HepG2 (cell line): Measurements from ENCODE around the gene ASAP2. TPM values are rescaled to one million over a fixed set of nuclear protein-coding genes. Genes with fewer than 3 reads are reported as not detected.
A peak's percentile ranks its signal among the peaks of the same experiment; 100 is the strongest.

Experiments used
- AGO2 ChIP-seq: fragments of 200-400 bp; formaldehyde crosslinking; optimal IDR thresholded peaks from 2 replicates; pipeline ENCODE3; 2017; ENCODE audit warnings: mild to moderate bottlenecking, low read depth, low read length, moderate library complexity
- DPF2 ChIP-seq: sonication (generic); formaldehyde crosslinking; IDR thresholded peaks from 2 replicates; pipeline ENCODE4 v1.4.0; 2020; ENCODE audit warnings: mild to moderate bottlenecking, low read depth, missing genetic modification reagents, borderline replicate concordance
- MTA3 ChIP-seq: sonication (generic); formaldehyde crosslinking; IDR thresholded peaks from 2 replicates; pipeline ENCODE4 v1.4.0; 2020; ENCODE audit warnings: missing genetic modification reagents
- NCOA5 ChIP-seq: sonication (generic); formaldehyde crosslinking; IDR thresholded peaks from 2 replicates; pipeline ENCODE4 v1.4.0; 2020; ENCODE audit warnings: missing genetic modification reagents
- NR1H2 ChIP-seq: sonication (generic); formaldehyde crosslinking; IDR thresholded peaks from 2 replicates; pipeline ENCODE4 v1.8.1; 2022; ENCODE audit warnings: low read depth, missing genetic modification reagents, borderline replicate concordance
- NR2C2 ChIP-seq: sonication (generic); formaldehyde crosslinking; IDR thresholded peaks from 2 replicates; pipeline ENCODE4 v1.4.0; 2020; ENCODE audit warnings: missing genetic modification reagents, mild to moderate bottlenecking, moderate library complexity, borderline replicate concordance
- PHF20 ChIP-seq: sonication (generic); formaldehyde crosslinking; IDR thresholded peaks from 2 replicates; pipeline ENCODE4 v1.5.0; 2020; ENCODE audit warnings: mild to moderate bottlenecking, missing genetic modification reagents
- ZKSCAN5 ChIP-seq: sonication (generic); formaldehyde crosslinking; IDR thresholded peaks from 2 replicates; pipeline ENCODE4 v1.5.1; 2020; ENCODE audit warnings: mild to moderate bottlenecking, missing genetic modification reagents
- ZNF20 ChIP-seq: sonication (generic); formaldehyde crosslinking; IDR thresholded peaks from 2 replicates; pipeline ENCODE4 v1.4.0; 2020; ENCODE audit warnings: mild to moderate bottlenecking, moderate library complexity, missing genetic modification reagents
- ZNF761 ChIP-seq: sonication (generic); formaldehyde crosslinking; conservative IDR thresholded peaks from 2 replicates; pipeline ENCODE4 v1.4.0; 2020; ENCODE audit warnings: mild to moderate bottlenecking, missing genetic modification reagents
- polyA plus RNA-seq, 8 experiments: library from polyadenylated mRNA; depleted of rRNA in 3 of 8; stranded (reverse) in 7 of 8; unstranded in 1 of 8; fragments of >200 nt; fragmentation: Illumina TruSeq in 4 of 8; extraction: Trizol in 4 of 8; gene quantifications; 2 replicates each; pipeline versions ENCODE4 v1.2.1 to v1.2.3, GENCODE V29; 2011 to 2016; ENCODE audit warnings: low read depth in 4 of 8, missing spikeins in 1 of 8, mixed read lengths in 1 of 8; ENCODE audit not compliant: insufficient read depth in 1 of 8
- total RNA-seq, 5 experiments: library from RNA; depleted of rRNA; stranded (reverse); fragments of >200 nt; fragmentation: Illumina TruSeq; extraction: Trizol; gene quantifications; 2 replicates each; pipeline ENCODE4 v1.2.3, GENCODE V29; 2016; ENCODE audit warnings: low read depth in 1 of 5
- TF ChIP-seq, protein P1 (sequence below): IDR thresholded peaks from 2 replicates; pipeline ENCODE4 v1.6.1; 2016; ENCODE audit warnings: missing compliant biosample characterization, missing genetic modification reagents, borderline replicate concordance
- TF ChIP-seq, protein P2 (sequence below): sonication (generic); formaldehyde crosslinking; IDR thresholded peaks from 2 replicates; pipeline ENCODE4 v1.4.0; 2020; ENCODE audit warnings: mild to moderate bottlenecking, missing genetic modification reagents
- TF ChIP-seq, protein P3 (sequence below): IDR thresholded peaks from 2 replicates; pipeline ENCODE4 v1.6.1; 2016; ENCODE audit warnings: missing compliant biosample characterization, missing genetic modification reagents, borderline replicate concordance
- TF ChIP-seq, protein P4 (sequence below), 2 experiments: sonication (generic) in 1 of 2; formaldehyde crosslinking in 1 of 2; IDR thresholded peaks; 2 replicates each; pipeline versions ENCODE4 v1.5.1 to v1.6.1; 2011 to 2020; ENCODE audit warnings: borderline replicate concordance in 1 of 2, low read depth in 1 of 2, low read length in 1 of 2, mild to moderate bottlenecking in 1 of 2, missing genetic modification reagents in 1 of 2, moderate library complexity in 1 of 2
- TF ChIP-seq, protein P5 (sequence below): sonication (generic); formaldehyde crosslinking; IDR thresholded peaks from 2 replicates; pipeline ENCODE4 v1.4.0; 2020; ENCODE audit warnings: missing genetic modification reagents
- TF ChIP-seq, protein P6 (sequence below): sonication (generic); formaldehyde crosslinking; IDR thresholded peaks from 2 replicates; pipeline ENCODE4 v1.5.0; 2020; ENCODE audit warnings: missing genetic modification reagents, mild to moderate bottlenecking, borderline replicate concordance
- TF ChIP-seq, protein P7 (sequence below): IDR thresholded peaks from 2 replicates; pipeline ENCODE4 v1.6.1; 2016; ENCODE audit warnings: mild to moderate bottlenecking

The ASAP2 gene
- total and polyA plus RNA-seq, 2 of the 13 experiments (the other 11 are each of a cell fraction or from before 2014, with no cell fraction given), result 7.3 to 22.3 TPM

DNA sequence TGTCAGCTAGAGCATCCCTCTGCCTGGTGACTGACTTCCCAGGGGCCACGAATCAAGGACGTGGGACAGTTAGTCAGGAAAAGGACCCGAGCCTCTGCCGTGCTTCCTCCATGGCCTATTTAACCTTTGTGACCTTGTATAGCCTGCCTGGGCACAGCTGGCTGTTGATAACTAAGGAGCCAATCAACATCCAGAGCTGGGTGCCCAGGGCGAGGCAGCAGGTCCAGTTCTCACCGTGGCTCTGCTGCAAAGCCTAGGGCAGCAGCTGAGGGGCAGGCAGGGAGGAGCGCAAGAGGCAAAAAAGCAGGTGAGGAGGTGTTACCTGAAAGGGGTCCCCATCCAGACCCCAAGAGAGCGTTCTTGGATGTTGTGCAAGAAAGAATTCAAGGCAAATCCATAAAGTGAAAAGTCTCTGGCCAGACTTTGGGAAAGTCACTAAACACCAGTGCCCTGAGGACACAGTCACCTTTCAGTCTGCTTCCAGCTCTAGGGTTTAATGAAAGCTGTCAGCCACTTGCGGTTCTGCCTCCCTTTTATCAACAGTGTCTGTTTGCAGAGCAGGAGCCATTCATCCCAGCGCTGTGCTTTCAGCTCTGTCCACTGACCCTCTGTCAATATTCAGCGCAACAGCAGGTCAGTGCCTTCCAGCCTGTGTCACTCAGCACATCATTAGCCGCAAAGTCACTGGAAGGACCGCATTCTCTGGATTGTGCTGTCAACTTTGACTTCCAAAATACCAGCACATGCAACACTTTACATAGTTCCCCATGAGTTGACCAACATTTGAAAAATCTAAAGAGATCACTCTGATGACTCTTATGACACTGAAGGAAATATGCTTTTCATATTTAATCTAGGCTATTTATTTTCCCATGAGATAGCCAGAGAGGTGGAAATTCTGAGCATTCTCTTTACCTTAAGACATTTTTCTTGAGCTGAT is 38.6 kb upstream of the ASAP2 start (continued):
- TF ChIP-seq, protein P1, sequence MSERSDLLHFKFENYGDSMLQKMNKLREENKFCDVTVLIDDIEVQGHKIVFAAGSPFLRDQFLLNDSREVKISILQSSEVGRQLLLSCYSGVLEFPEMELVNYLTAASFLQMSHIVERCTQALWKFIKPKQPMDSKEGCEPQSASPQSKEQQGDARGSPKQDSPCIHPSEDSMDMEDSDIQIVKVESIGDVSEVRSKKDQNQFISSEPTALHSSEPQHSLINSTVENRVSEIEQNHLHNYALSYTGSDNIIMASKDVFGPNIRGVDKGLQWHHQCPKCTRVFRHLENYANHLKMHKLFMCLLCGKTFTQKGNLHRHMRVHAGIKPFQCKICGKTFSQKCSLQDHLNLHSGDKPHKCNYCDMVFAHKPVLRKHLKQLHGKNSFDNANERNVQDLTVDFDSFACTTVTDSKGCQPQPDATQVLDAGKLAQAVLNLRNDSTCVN (CRISPR knock-in tag), result no peak
- TF ChIP-seq, protein P2, sequence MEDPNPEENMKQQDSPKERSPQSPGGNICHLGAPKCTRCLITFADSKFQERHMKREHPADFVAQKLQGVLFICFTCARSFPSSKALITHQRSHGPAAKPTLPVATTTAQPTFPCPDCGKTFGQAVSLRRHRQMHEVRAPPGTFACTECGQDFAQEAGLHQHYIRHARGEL, result no peak
- TF ChIP-seq NR2C2 (CRISPR knock-in tag) (no peak), NR1H2 (CRISPR knock-in tag) (no peak), NCOA5 (CRISPR knock-in tag) (no peak), AGO2 (no peak), PHF20 (CRISPR knock-in tag) (no peak), DPF2 (CRISPR knock-in tag) (peak; percentile 76; the same call in 1 of the 2 replicates), MTA3 (CRISPR knock-in tag) (no peak), ZNF761 (CRISPR knock-in tag) (no peak), ZKSCAN5 (CRISPR knock-in tag) (no peak), ZNF20 (CRISPR knock-in tag) (no peak)
- TF ChIP-seq, protein P3, sequence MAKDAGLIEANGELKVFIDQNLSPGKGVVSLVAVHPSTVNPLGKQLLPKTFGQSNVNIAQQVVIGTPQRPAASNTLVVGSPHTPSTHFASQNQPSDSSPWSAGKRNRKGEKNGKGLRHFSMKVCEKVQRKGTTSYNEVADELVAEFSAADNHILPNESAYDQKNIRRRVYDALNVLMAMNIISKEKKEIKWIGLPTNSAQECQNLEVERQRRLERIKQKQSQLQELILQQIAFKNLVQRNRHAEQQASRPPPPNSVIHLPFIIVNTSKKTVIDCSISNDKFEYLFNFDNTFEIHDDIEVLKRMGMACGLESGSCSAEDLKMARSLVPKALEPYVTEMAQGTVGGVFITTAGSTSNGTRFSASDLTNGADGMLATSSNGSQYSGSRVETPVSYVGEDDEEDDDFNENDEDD (CRISPR knock-in tag), result no peak
- TF ChIP-seq, protein P4, sequence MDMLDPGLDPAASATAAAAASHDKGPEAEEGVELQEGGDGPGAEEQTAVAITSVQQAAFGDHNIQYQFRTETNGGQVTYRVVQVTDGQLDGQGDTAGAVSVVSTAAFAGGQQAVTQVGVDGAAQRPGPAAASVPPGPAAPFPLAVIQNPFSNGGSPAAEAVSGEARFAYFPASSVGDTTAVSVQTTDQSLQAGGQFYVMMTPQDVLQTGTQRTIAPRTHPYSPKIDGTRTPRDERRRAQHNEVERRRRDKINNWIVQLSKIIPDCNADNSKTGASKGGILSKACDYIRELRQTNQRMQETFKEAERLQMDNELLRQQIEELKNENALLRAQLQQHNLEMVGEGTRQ (IDR thresholded peaks at IDR 0.05; ENCODE audit: low read depth, low read length), result no peak
- TF ChIP-seq, protein P4 (CRISPR knock-in tag; IDR thresholded peaks at IDR 0.05; ENCODE audit: borderline replicate concordance), result no peak
- TF ChIP-seq, protein P5, sequence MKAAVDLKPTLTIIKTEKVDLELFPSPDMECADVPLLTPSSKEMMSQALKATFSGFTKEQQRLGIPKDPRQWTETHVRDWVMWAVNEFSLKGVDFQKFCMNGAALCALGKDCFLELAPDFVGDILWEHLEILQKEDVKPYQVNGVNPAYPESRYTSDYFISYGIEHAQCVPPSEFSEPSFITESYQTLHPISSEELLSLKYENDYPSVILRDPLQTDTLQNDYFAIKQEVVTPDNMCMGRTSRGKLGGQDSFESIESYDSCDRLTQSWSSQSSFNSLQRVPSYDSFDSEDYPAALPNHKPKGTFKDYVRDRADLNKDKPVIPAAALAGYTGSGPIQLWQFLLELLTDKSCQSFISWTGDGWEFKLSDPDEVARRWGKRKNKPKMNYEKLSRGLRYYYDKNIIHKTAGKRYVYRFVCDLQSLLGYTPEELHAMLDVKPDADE, result no peak
- TF ChIP-seq, protein P6, sequence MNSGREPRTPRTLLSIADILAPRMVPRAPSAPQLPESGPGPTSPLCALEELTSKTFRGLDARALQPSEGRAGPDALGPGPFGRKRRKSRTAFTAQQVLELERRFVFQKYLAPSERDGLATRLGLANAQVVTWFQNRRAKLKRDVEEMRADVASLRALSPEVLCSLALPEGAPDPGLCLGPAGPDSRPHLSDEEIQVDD, result no peak
- TF ChIP-seq, protein P7, sequence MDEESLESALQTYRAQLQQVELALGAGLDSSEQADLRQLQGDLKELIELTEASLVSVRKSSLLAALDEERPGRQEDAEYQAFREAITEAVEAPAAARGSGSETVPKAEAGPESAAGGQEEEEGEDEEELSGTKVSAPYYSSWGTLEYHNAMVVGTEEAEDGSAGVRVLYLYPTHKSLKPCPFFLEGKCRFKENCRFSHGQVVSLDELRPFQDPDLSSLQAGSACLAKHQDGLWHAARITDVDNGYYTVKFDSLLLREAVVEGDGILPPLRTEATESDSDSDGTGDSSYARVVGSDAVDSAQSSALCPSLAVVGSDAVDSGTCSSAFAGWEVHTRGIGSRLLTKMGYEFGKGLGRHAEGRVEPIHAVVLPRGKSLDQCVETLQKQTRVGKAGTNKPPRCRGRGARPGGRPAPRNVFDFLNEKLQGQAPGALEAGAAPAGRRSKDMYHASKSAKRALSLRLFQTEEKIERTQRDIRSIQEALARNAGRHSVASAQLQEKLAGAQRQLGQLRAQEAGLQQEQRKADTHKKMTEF (CRISPR knock-in tag), result peak; percentile 89
